ENCODE measurements around the gene ARL3.
"Not testable (repeated sequence)": the region's sequence is repeated elsewhere in the genome, so short reads cannot be mapped to it uniquely, and the experiment has no call there.

ARL3 gene

GRCh38 chr10:102735065-102735562 is 20.9 kb upstream of the ARL3 start:
- no peak for DNase-seq

GRCh38 chr10:102732661-102733060 is 18.5 kb upstream of the ARL3 start:
- no peak for DNase-seq

- DNase-seq: no peak
Measured at GRCh38 chr10:102731222-102731800, 17.1 kb upstream of the ARL3 start.

GRCh38 chr10:102729029-102730026 is 15.1 kb upstream of the ARL3 start:
- DNase-seq: no peak

- DNase-seq: no peak
Measured at GRCh38 chr10:102727037-102727818, 13.0 kb upstream of the ARL3 start.

GRCh38 chr10:102726274-102726673 is 12.1 kb upstream of the ARL3 start:
- DNase-seq: no peak

- DNase-seq: no peak
Measured at GRCh38 chr10:102723989-102724388, 9.8 kb upstream of the ARL3 start.

- DNase-seq: no peak
Measured at GRCh38 chr10:102721954-102722353, 7.8 kb upstream of the ARL3 start.

- DNase-seq: no peak
Measured at GRCh38 chr10:102720775-102721301, 6.6 kb upstream of the ARL3 start.

- no peak for DNase-seq
Measured at GRCh38 chr10:102720337-102720736, 6.1 kb upstream of the ARL3 start.

- DNase-seq: no peak
Measured at GRCh38 chr10:102718220-102718619, 4.0 kb upstream of the ARL3 start.

GRCh38 chr10:102716900-102717565 is 2.8 kb upstream of the ARL3 start:
- DNase-seq: not testable (repeated sequence)

GRCh38 chr10:102715880-102716279 is 1.7 kb upstream of the ARL3 start:
- no peak for DNase-seq

GRCh38 chr10:102714621-102715455 is 641 bp upstream of the ARL3 start, which contains the start of gene SFXN2:
TSS of gene SFXN2 (plus strand) at chr10:102714636. CDS start at chr10:102726637, 12,001 bp downstream.
- DNase-seq: no peak

- DNase-seq: no peak
Measured at GRCh38 chr10:102713539-102713813, 721 bp downstream of the ARL3 start.

- DNase-seq: no peak
Measured at GRCh38 chr10:102712843-102713538, 1.2 kb downstream of the ARL3 start.

- no peak for DNase-seq
Measured at GRCh38 chr10:102712089-102712488, 2.1 kb downstream of the ARL3 start.

GRCh38 chr10:102710609-102711008 is 3.6 kb downstream of the ARL3 start:
- DNase-seq: no peak

- DNase-seq: no peak
Measured at GRCh38 chr10:102705531-102705930, 8.7 kb downstream of the ARL3 start.

- no peak for DNase-seq
Measured at GRCh38 chr10:102704915-102705314, 9.3 kb downstream of the ARL3 start.

GRCh38 chr10:102702742-102703141 is 11.5 kb downstream of the ARL3 start:
- DNase-seq: no peak

Measured in KG1 (cell line).